Stimulated activated CD4-positive, alpha-beta T cell treated with anti-CD3 and anti-CD28 coated beads, Interleukin-2, amount 100 ng/mL, for 4 hours (primary cell): ENCODE results near the gene RHBDD3.

Experiments
- DNase-seq: peaks from one replicate; pipeline ENCODE4 v3.0.0-alpha.2; 2020; ENCODE audit warnings: low read depth

Gene RHBDD3

DNA sequence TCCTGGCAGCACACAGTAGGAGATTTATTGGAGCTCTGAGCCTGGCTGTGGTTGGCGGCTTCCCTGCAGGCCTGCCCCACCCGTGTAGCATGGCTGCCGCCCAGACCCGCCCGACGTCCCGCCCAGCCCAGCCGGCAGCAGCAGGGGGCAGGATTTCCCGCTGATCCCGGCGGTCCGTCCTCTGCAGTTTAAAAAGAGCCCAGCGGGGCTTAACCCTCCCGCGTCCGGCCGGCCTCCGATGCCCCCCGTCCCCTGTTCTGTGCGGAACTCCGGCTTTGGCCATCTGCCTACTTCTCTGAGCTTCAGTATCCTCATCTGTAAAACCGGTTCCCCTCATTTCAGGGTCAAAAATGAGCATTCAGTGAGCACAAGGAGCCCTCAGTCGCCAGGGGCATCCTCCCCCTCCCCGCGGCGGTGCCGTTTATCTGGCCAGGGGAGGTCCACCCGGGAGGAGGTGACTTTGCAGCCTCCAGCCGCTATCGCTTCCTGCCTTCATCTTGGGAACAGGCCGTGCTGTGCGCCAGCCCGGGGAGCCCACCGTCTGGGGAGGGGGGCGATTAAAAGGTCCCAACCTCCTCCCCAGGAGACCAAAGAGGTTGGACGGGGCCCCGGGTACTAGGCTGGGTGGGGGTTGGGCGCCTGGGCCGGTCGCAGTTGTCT, 38.5 kb upstream of the RHBDD3 start, which contains the start of gene GAS2L1:
GAS2L1 (plus strand) TSS at position 476 of the 660 bp plus-strand sequence. CDS start 1,456 bp downstream, outside the sequence.
- DNase-seq = peak; percentile 13

DNA sequence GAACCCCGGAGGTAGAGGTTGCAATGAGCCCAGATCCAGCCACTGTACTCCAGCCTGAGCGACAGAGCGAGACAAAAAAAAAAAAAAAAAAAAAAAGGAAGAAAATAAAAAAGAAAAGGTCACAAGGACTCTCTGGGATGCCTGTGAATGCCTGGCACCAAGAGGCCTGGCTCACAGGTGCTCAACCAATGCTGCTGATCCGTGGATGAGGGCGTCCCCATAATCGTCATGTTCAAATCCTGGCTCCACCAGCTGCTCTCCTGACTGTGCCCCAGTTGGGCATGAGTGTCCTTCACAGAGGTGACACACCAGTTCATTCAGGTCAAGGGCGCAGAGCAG, 38.0 kb upstream of the RHBDD3 start:
- DNase-seq = no peak

DNA sequence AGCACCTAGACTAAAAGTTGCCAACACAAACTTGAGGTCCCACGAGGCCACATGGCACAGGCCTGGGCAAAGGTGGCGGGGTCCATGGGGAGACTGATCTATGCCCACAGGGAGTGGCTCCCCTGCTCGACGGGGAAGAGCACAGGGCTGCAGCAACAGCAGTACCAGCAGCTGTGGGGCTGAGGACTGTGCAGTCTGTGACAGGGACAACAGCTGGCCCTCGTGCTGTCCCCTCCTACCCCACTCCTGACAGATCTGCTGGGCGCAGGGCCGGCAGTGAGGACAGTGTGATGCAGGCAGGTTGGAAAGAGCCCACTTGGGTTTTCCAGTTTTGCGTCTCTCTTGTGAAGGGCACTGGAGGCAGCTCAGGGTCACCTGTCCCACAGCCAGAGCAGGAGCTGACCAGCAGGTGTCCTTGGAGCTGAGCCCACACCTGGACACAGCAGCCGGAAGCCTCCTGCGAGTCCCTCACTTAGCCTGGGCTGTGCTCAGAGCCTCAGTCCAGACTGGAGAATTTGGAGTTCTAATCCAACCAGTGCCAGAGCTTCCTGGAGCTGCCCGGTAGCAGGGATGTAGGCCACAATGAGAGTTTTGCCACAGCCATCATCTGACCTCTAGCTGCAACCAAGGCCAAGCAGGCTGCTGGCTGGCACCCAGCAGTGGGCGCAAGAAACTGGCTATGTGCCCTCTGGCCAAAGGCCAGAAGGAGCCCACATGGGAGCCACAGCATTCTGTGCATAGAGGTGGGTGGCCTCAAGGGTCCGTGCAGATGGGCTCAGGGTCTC, 35.1 kb upstream of the RHBDD3 start:
- DNase-seq = no peak

DNA sequence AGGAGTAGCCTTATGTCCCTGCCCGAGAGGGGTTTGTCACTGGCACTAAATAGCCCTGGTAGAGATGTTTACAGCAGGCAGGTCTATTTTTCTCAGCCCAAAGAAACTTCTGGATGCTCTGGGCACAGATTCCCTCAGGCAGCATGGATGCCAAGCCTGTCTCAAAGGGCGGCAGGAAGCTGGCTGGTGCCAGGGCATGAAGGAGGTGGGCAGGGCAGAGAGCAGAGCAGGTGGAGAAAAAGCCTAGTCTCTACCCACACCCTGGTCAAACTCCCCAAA, 34.6 kb upstream of the RHBDD3 start:
- no peak for DNase-seq

DNA sequence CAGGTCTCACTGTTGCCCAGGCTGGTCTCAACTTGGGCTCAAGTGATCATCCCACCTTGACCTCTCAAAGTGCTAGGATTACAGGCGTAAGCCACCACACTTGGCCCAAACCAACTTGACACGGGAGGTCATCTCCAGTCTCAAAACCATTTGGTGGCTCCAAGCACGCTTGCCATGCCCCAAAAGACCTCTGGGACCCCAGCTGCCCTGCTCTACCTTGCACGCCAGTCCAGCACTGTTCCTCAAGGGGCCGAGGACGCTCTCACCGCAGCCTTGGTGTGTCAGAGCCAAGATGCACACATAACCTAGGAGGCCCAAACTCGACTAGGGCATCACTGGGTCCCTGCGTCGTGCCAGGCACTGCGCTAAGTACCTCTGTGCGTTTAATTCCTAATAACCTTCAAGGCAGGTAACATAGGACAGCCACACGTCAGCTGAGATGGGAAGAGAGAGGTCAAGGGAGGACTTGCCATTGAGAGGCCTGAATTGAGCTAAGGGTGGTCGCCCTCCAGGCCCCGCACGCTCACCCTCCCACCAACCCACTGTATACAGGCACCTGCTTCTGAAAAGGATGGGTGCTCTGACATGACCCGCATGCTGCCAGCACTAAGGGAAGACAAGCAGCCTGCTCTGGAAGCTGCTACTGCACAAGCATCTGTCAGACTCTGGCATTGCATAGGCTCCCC, 34.1 kb upstream of the RHBDD3 start:
- no peak for DNase-seq

DNA sequence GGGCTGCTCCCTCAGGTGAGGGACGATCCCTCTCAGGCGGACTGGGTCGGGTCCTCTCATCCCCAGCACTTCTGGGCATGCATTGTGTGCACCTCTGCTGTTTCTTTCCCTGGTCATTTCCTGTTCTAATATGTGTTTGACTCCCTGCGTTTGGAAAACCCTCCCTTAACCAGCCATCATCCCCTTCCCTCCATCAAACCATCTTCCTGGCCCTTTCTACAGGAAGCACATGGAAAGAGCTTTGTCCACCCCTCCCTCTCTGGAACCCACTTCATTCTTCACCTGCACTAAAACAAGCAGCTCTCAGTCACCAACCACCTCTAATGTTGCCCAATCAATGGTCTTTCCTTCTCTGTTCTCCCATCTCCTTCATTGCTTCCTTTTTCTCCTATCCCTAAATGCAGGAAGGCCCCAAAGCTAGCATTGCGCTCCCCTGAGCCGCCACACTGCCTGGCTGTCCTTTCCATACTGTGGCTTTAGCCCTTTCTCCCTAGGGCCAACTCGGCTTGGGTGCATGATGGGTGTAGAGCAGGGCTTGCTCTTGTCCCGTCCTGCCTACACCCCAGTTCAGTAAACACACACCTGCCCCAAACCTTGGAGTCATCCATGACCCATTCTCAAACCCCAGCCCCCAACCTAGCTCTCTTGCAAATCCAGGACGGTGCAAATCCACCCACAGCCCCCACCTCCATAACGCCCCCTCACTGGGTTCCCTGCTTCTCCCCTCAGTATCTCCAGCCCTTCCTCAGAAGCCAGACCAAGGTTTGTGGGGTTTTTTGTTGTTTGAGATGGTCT, 33.2 kb upstream of the RHBDD3 start:
- DNase-seq = no peak

DNA sequence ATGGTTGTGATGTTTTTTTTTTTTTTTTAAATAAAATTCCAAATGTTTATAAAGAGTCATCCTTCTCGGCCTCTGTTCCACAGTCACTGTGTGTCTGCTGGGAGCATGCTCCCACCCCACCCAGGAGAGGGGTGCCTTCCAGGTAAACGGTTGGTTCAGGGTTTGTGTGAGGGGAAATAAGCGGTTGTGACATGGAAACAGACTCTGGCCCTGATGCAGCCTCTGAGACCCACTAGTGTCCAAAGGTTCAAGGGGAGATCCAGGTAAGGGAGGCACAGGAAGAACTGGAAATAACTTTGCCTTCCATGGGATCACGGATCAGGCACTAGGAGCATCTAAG, 32.7 kb upstream of the RHBDD3 start:
- no peak for DNase-seq

DNA sequence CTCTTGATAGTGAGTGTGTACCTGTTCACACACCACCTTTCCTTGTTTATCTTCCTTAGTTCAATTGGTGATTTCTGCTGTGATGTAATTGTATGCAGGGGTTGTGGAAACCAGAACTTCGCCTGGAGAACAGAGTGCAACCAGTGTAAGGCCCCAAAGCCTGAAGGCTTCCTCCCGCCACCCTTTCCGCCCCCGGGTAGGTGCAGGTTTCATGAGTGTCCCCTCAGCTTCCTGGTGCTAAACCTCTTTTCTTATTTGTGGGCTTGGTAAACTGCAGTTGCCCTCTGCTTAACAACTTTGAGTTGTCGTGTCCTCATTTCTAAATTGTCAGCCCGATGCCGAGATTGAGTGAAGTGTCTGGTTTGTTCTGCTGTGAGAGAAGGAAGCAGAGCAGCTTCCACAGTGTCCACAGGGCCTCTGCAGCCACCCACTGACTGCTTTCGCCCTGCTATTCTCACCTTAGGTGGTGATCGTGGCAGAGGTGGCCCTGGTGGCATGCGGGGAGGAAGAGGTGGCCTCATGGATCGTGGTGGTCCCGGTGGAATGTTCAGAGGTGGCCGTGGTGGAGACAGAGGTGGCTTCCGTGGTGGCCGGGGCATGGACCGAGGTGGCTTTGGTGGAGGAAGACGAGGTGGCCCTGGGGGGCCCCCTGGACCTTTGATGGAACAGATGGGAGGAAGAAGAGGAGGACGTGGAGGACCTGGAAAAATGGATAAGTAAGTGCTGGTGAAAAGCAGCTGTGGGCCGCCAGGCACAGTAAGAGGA, 31.5 kb upstream of the RHBDD3 start:
- DNase-seq = no peak

DNA sequence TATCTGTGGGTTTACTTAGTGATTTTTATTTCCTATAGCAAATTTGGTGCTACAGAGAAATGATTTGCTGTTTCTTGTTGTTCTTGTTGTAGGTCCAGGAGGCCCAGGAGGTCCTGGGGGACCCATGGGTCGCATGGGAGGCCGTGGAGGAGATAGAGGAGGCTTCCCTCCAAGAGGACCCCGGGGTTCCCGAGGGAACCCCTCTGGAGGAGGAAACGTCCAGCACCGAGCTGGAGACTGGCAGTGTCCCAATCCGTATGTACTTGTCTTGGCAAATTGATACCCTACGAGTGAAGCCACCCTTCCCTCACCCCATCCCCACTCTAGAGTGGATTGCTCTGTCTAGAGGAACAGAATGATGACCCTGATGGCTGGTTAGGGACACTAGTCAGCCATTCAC, 30.9 kb upstream of the RHBDD3 start:
- DNase-seq = no peak

DNA sequence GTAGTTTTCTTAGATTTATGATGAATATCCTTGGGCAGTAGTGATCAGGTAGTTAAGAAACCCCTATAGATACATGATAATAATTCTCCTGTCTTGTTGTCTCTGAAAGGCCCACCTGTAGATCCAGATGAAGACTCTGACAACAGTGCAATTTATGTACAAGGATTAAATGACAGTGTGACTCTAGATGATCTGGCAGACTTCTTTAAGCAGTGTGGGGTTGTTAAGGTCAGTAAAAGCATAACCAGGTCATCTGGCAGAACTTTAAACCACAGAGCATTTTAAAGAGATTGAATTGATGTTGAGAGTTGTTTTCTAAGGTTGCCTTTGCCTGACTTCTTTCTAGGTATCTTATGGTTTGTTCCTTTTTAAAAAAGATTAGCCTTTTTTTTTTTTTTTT, 24.6 kb upstream of the RHBDD3 start:
- no peak for DNase-seq

DNA sequence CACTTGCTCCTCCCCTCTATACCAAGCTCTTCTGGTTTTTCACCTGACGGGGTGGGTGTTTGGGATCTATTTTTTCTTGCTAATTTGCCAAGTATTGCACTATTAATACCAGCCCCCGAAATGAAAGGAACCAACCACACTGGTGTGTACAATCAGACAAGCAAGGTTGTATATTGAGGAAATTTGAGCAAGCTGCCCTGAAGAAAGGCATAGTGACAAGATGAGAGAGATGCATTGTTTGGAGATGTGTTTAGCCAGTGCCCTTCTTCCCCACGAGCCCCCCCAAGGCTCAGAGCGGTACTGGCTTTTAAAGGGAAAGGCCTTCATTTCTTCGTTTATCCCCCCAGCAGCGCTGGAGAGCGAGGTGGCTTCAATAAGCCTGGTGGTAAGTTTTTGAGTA, 23.4 kb upstream of the RHBDD3 start:
- DNase-seq = no peak

DNA sequence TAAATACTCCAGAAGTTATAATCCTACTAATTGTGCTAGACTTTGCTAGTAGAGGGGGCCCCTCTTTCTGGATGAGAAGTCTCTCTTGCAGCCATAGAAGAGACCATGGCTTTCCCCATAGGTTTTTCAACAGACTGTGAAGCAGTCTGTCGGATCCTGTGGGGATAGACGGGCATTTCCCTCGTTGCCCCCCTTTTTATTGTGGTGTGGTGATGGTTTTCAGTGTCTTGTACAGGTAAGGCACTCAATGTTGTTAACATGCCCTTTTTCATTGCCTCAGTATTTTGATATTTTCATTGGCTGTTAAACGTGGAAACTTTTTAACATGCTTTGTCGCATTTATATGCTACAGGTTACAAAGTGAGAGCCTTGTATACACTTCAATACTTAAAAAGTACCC, 22.3 kb upstream of the RHBDD3 start:
- DNase-seq = no peak

DNA sequence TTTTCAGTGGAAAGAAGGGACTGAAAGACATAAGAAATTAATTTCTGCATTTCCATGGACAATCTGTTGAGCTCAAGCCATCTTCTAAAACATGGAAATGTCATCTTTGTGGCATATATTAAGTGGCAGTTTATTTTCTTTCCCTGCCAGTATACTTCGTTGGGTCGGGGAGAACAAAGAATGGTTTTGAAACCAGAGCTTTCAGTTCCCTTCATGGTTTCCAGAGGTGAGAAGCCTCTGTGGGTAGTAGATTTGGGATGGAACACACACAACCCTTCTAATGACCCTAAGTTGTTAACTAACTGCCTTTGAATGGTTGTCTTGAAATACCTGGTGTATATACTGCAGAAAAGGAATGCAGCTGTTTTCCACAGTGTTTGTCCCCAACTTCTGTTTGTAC, 21.1 kb upstream of the RHBDD3 start:
- no peak for DNase-seq

DNA sequence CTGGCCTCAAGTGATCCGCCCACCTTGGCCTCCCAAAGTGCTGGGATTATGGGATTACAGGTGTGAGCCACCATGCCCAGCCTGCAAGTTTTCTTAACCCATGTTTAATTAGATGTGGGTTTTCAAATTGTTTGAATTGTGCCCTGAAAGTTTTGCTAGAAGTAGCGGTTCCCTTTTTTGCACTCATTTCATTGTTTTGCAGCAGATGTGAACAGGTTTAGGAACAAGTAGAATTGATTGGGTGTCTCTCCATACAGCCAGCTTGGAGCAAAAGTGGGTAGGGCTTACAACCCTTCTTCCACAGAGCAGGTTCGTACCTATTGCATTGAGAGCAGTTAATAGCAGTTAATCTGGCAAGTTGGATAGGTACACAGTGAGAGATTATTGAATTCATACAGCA, 16.4 kb upstream of the RHBDD3 start:
- DNase-seq = no peak

DNA sequence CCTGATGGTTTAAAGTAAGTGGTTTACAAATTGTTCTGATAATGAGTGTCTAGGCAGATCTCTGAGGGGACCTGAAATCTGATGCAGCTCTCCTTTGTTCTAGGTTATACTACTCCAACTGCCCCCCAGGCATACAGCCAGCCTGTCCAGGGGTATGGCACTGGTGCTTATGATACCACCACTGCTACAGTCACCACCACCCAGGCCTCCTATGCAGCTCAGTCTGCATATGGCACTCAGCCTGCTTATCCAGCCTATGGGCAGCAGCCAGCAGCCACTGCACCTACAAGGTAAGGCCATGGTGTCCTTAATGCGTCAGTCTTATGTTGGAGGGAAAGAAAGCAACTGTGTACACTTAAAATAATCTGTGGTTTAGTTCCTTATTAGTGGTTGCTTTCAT, 10.1 kb upstream of the RHBDD3 start:
- DNase-seq = no peak

DNA sequence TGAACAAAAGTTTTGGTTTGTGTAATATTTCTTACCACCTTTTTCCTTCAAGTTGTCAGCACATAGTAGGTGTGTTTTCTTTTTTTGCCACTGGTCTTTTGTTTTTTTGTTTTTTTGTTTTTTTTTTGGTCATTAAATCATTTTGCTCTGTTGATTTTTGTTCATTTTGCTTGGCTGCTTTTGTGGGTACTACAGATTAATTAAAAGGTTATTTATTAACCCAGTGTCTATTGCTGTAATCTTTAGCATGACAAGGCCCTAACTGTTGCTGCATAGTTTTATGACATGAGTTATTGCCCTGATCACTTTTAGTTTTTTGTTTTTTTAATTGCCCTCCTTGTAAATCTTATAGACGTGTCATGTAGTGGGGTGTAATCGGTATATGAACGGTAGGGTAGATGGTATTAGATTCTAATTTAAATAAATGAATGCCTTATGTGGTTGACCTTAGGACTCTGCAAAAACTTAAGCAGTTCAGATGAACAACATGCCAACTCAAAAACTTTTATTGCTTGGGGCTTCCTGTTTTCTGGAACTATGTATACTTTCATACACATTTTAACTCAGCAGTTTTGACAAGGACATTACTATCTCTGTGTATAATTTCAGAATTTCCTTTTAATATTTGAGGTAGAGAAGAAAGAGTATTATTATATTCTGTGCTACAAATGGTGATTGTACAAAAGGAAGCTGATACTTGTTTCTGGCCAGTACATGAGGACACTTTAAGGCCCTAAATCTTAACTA, 8.2 kb upstream of the RHBDD3 start:
- DNase-seq = no peak

DNA sequence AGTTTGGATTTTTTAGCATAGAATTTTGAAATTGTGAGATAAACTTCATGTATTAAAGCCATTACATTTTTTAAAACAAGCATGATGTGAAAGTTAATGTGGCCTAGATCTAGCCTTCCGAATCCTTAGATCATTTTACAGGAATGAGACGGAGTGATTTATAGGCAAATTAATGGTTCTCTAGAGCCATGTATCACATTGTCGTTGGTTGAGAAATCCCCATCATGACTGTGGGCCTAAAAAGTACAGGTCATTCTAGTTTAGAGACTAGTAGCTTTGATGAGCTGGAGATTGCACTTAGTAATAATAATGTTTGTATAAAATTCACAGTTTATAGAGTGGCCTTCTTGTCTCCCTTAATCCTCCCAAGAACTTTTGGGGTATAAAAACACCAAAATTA, 7.4 kb upstream of the RHBDD3 start:
- DNase-seq = no peak

DNA sequence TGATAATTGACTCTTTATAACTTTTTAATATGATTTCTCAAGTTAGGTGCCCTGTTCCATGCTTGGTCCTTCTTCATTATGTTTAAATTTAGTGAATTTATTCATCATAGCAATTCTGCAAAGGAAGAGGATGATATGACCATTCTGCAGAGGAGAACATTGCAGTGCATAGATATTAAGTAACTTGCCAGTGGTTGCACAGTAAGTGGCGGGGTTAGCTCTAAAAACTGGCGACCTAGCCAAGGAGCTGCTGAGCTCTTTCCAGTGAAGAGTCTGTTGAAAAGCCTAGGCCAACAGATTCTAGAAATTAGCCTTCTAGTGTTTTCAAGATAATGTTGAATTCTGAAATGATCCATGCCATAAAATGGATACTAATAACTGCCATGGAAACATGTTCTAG, 4.8 kb upstream of the RHBDD3 start:
- no peak for DNase-seq

DNA sequence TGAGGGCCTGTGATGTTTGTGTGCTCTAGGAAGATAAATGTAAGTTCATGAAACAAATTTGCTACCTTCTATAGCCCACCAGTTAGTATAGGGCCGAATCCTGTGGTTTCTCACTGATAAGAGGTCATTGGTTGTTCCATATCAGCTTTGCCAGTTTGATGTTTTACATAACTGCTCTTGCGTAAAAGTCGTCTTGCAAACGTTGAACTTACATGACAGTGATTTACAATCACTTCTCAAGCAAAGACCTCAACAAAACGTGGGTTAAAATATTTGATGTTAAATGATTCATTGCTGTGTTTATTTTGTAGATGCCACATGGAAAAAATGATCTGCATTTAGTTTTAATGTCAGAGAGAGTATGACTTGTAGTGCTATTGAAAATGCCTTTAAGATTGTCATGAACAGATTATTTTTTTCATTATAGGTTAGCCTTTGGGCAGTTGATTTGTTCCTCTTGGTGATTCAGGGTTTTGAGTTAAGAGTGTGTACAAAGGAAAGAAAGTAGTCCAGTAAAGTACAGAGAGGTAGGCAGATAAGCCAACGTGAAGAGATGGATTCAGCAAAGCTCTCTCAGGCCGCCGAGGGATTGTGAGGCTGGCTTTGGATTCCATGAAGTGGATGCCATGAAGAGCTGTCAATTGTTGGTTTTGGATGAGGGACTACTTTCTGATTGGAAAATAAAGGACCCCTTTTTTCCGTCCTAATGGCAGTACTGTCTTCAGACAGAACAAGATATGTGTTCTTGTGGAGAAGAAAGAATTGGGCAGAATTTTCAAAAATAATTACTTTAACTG, 2.9 kb upstream of the RHBDD3 start:
- no peak for DNase-seq

DNA sequence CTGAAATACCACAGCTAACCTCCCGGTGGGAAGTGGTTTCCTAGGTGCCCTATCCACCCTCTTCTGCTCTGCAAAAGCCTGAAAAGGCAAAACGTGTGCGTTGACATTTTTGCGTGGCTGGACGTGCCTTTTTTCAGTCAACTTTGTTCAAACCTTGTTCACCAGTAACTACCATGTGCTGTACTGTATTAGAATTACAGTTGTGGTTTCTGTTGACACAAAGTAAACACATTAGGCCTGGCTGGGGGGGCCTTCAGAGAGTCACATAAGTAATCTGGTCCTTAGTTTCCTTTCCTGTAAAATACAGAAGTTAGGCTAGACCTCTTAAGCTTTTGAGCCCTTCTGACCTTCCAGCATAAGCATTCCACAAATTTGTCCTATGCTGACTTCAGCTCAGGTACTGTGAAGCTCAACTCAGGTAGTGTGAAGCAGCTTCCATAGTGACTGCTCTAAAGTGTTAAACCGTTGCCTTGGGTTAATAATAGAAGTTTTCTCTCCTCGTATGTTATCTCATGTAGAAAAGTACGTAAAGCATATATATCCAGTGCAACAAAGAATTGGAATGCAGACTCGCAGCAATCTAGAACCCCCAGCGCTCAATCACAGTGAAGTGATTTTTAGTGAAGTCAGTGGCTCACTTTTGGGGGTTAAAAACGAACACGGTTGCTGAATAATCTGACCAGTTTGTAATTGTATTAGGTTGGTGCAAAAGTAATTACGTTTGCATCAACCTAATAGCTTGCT, 2.1 kb upstream of the RHBDD3 start:
- no peak for DNase-seq
